ENCODE measurements around the gene ANKS1B. TPM values are rescaled to one million over a fixed set of nuclear protein-coding genes. Genes with fewer than 3 reads are reported as not detected.

ANKS1B gene
- total RNA-seq, 1 experiment from 2014 or later = 2.4 TPM

- H3K4me1 ChIP-seq = no peaks in the 10 kb centered on the region
- no peaks in the 10 kb centered on the region for H3K9me3 ChIP-seq (replicated peaks)
Observed at GRCh38 chr12:99528478-99528877, 456.3 kb downstream of the ANKS1B start.

DNA sequence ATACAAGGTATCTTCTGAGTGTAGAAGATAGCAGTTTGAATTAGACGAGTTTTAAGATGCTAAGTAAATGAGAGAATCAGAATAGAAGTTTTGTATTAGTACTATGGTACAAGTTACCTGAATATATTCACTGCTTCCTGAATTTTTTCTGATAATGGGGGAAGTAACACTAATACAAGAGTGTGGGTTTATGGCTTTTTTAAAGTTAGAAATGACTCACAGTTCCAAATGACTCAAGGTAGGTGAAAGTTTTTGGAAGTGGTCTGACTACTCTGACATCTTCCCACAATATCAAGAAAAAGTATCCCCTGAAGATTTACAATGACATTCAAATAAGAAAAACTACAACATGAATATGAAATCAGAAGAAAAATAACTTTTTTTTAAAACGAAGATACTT, 460.9 kb downstream of the ANKS1B start:
- H3K4me3 ChIP-seq = no peak overlapping the region
- H3K27ac ChIP-seq = no peak overlapping the region
- no peak for DNase-seq

More at GRCh38 chr12:99528478-99528877, 456.3 kb downstream of the ANKS1B start:
- H3K36me3 ChIP-seq = no peaks in the 10 kb centered on the region
- no peaks in the 10 kb centered on the region for H3K27me3 ChIP-seq
- DNase-seq = no peak
- H3K27ac ChIP-seq = no peak overlapping the region
- H3K4me3 ChIP-seq = no peak overlapping the region

GRCh38 chr12:99522456-99522855, 462.3 kb downstream of the ANKS1B start:
- H3K4me3 ChIP-seq = no peak overlapping the region
- H3K36me3 ChIP-seq = no peaks in the 10 kb centered on the region
- no peaks in the 10 kb centered on the region for H3K4me1 ChIP-seq
- H3K27me3 ChIP-seq = no peaks in the 10 kb centered on the region
- DNase-seq = no peak
- H3K27ac ChIP-seq = no peak overlapping the region
- no peaks in the 10 kb centered on the region for H3K9me3 ChIP-seq (replicated peaks)

More for the DNA sequence above, 460.9 kb downstream of the ANKS1B start:
- no peaks in the 10 kb centered on the region for H3K9me3 ChIP-seq (replicated peaks)
- H3K27me3 ChIP-seq = no peaks in the 10 kb centered on the region
- no peaks in the 10 kb centered on the region for H3K36me3 ChIP-seq
- H3K4me1 ChIP-seq = no peaks in the 10 kb centered on the region

DNA sequence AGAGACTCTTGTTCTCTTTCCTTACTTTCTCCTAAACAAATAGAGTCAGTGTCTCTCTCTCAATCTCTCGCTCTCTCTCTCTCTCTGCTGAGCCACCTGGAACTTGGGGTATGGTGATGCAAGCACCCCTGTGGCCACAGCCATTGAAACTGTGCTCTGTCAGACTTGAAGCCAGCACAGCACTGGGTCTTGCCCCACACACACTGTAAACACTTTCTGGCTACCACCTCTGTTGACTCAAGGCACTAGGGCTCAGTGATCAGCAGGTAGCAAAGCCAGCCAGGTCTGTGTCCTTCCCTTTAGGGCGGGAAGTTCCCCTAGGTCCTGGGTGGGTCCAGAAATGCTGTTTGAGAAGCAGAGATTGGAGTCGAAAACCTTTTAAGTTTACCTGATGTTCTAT, 463.1 kb downstream of the ANKS1B start:
- Histone ChIP-seq H3K9me3 (replicated peaks) (no peaks in the 10 kb centered on the region), H3K4me3 (no peak overlapping the region), H3K27me3 (no peaks in the 10 kb centered on the region), H3K4me1 (no peaks in the 10 kb centered on the region), H3K36me3 (no peaks in the 10 kb centered on the region), H3K27ac (no peak overlapping the region)
- no peak for DNase-seq

DNA sequence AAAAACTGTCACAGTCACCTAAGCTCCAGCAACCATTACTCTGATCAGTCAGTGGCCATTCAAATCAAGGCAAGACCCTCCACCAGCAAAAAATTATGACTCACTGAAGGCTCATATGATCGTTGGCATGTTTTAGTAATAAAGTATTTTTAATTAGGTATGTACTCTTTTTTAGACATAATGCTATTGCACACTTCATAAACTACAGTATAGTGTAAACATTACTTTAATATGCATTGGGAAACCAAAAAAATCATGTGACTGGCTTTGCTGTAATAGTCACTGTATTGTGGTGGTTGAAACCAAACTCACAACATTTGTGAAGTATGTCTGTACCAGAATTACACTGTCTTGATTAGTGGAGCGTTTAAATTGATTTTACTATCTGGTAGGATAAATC, 471.7 kb downstream of the ANKS1B start:
- H3K27ac ChIP-seq = no peak overlapping the region
- H3K36me3 ChIP-seq = no peaks in the 10 kb centered on the region
- DNase-seq = no peak
- no peaks in the 10 kb centered on the region for H3K4me1 ChIP-seq
- no peaks in the 10 kb centered on the region for H3K27me3 ChIP-seq
- H3K9me3 ChIP-seq (replicated peaks) = no peaks in the 10 kb centered on the region
- no peak overlapping the region for H3K4me3 ChIP-seq

- Histone ChIP-seq H3K36me3 (no peaks in the 10 kb centered on the region), H3K27me3 (no peaks in the 10 kb centered on the region)
Observed at GRCh38 chr12:99505805-99506204, 478.9 kb downstream of the ANKS1B start.

DNA sequence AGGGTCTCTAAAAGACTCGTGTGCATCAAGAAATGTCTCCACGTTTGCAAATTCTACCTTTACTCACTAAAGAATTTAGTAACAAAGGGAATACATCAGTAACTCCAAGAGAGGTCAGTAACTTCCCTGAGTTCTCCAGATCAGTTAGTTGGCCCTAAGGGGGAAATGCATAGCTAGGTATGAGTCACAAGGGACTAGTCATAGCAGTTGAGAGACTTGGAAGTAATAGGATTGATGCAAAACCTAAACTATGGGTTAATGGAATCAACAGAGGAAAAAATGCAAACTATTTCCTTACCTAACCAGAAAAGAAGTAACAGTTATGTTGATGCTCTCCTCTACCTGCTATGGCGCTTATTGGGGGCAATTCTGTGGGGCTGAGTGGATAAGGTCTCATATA, 486.0 kb downstream of the ANKS1B start:
- H3K36me3 ChIP-seq = no peaks in the 10 kb centered on the region
- H3K27me3 ChIP-seq = no peaks in the 10 kb centered on the region
- no peaks in the 10 kb centered on the region for H3K4me1 ChIP-seq
- no peak overlapping the region for H3K27ac ChIP-seq
- no peak for DNase-seq
- H3K4me3 ChIP-seq = no peak overlapping the region
- no peaks in the 10 kb centered on the region for H3K9me3 ChIP-seq (replicated peaks)

More at GRCh38 chr12:99505805-99506204, 478.9 kb downstream of the ANKS1B start:
- Histone ChIP-seq H3K4me3 (no peak overlapping the region), H3K4me1 (no peaks in the 10 kb centered on the region), H3K9me3 (replicated peaks) (no peaks in the 10 kb centered on the region), H3K27ac (no peak overlapping the region)
- no peak for DNase-seq

- no peaks in the 10 kb centered on the region for H3K27me3 ChIP-seq
- no peak for DNase-seq
Observed at GRCh38 chr12:99495799-99496198, 488.9 kb downstream of the ANKS1B start.

DNA sequence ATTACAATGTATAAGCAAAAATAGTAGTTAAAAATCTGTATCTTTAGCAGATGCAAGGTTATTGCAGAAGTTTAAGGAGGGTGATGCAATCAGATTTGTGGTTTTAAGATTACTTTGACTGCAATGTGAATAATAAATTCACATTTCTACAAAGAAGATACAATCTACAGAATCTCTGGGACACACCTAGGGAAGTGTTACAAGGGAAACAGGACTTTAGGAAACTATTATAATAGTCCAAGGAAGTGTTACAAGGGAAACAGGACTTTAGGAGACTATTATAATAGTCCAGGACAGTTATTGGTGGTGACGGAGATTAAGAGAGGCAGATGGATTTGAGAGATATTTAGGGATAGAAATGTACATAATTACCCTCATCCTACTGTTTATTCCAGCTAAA, 491.5 kb downstream of the ANKS1B start:
- Histone ChIP-seq H3K27ac (no peak overlapping the region), H3K27me3 (no peaks in the 10 kb centered on the region), H3K9me3 (replicated peaks) (no peaks in the 10 kb centered on the region), H3K4me3 (no peak overlapping the region), H3K4me1 (no peaks in the 10 kb centered on the region), H3K36me3 (no peaks in the 10 kb centered on the region)
- DNase-seq = no peak

More at GRCh38 chr12:99495799-99496198, 488.9 kb downstream of the ANKS1B start:
- Histone ChIP-seq H3K9me3 (replicated peaks) (no peaks in the 10 kb centered on the region), H3K4me3 (no peak overlapping the region), H3K36me3 (no peaks in the 10 kb centered on the region), H3K4me1 (no peaks in the 10 kb centered on the region), H3K27ac (no peak overlapping the region)

GRCh38 chr12:99486277-99486676, 498.5 kb downstream of the ANKS1B start:
- H3K9me3 ChIP-seq (replicated peaks) = no peaks in the 10 kb centered on the region
- H3K36me3 ChIP-seq = no peaks in the 10 kb centered on the region
- H3K27ac ChIP-seq = no peak overlapping the region
- DNase-seq = no peak
- no peaks in the 10 kb centered on the region for H3K27me3 ChIP-seq
- no peaks in the 10 kb centered on the region for H3K4me1 ChIP-seq
- H3K4me3 ChIP-seq = no peak overlapping the region

DNA sequence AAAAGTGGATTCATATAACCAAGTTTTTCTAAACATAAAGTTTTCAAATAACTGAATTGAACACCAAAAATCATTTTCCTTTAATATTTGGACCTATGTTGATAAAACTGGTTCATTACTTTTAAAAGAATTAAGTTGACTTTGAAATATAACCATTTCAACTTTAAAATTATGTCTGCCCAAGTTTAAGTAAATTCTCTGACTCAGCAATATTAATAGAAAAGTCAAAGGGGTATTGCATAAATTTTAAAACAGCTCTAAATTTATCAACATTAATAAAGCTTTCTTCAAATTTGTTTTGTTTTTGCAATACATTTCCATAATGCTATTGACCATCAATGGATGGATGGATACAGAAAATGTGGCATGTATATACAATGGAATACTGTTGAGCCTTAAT, 505.6 kb downstream of the ANKS1B start:
- Histone ChIP-seq H3K27ac (no peak overlapping the region), H3K36me3 (no peaks in the 10 kb centered on the region)

DNA sequence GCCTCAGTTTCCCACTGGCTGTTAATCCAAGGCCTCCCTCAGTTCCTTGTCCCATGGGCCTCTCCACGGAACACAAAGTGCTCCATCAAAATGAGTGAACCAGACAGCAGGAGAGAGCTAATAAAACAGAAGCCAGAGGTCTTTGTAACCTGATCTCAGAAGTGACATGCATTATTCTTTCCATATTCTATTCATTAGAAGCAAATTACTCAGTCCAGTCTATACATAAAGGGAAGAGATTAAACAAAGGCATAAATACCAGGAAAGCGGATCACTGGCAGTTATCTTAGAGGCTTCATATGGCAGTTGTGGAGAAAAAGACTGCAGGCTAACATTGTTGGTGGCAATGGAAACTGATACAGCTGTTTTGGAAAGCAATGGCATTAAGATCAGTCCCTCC, 507.8 kb downstream of the ANKS1B start:
- no peaks in the 10 kb centered on the region for H3K9me3 ChIP-seq (replicated peaks)
- no peaks in the 10 kb centered on the region for H3K36me3 ChIP-seq
- no peaks in the 10 kb centered on the region for H3K4me1 ChIP-seq
- H3K27me3 ChIP-seq = no peaks in the 10 kb centered on the region
- H3K4me3 ChIP-seq = no peak overlapping the region
- DNase-seq = peak in 1 of 2 experiments; percentile 11
- no peak overlapping the region for H3K27ac ChIP-seq

More for the DNA sequence above, 505.6 kb downstream of the ANKS1B start:
- Histone ChIP-seq H3K4me3 (no peak overlapping the region), H3K9me3 (replicated peaks) (no peaks in the 10 kb centered on the region), H3K27me3 (no peaks in the 10 kb centered on the region), H3K4me1 (no peaks in the 10 kb centered on the region)
- DNase-seq = no peak

DNA sequence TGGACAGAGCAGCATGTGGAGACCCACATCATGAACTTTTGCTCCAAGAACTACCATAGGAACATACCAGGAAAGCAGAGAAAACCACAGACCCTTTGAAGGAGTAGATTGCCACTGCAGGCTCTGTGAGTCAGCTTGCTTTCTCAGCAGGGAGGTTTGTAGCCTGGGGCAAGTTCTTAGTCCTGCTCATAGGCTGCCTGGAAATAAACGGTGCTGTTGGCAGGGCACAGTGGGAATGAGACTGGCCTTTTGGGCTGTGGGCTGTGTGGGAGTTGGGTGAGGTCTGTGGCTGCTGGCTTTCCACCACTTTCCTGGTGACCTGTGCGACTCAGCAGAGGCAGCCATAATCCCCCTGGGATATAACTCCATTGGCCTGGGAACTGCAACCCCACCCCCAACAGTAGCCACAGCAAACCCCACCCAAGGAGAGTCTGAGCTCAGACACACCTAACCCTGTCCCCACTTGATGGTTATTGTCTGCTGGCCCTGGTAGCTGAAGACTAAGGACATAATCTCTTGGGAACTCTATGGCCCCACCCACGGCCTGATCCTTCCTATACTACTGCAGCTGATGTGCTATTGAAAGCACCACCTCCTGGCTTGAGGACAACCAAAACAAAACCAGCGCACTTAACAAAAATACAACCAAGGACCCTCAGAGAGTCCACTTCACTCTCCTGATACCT, 529.2 kb downstream of the ANKS1B start:
- no peaks in the 10 kb centered on the region for H3K9me3 ChIP-seq (replicated peaks)
- DNase-seq = peak; percentile 16 to 26
- no peaks in the 10 kb centered on the region for H3K4me1 ChIP-seq
- no peaks in the 10 kb centered on the region for H3K36me3 ChIP-seq
- no peaks in the 10 kb centered on the region for H3K27me3 ChIP-seq
- no peak overlapping the region for H3K27ac ChIP-seq
- H3K4me3 ChIP-seq = no peak overlapping the region

GRCh38 chr12:99454539-99455172, 530.1 kb downstream of the ANKS1B start:
- DNase-seq = no peak
- Histone ChIP-seq H3K4me1 (no peaks in the 10 kb centered on the region), H3K4me3 (no peak overlapping the region)

DNA sequence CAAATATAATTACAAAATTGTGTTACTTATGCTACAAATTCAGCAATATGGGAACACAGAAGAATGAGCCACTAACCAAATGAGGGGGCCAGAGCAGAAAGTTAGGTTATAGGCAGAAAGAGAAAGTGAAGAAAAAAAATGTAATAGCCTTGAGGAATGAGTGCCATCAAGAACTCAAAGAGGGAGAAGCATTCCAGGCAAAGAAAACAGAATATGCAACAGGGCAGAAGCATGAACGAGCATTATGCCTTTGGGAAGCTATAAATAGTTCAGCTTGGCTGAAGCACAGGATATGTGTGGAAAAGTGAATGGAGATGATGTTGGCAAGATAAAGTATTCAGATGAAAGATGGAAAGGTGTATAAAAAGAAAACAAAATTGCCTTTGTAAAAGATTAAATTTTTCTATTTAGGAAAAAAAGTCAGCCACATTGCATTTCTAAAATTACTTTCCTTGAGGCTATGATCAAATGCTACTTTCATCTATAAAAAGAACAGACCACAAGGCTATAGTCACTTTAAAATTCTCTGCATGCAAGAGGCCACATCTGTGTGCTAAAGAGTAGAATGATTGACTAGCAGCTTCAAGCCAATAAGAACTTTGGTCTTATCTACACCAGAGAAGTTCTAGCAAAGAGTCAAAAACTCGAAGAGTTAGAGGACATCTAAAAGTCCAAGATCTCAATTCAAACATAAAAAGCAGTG, 530.7 kb downstream of the ANKS1B start:
- Histone ChIP-seq H3K4me1 (no peaks in the 10 kb centered on the region), H3K27me3 (no peaks in the 10 kb centered on the region), H3K4me3 (no peak overlapping the region), H3K9me3 (replicated peaks) (no peaks in the 10 kb centered on the region), H3K27ac (no peak overlapping the region), H3K36me3 (no peaks in the 10 kb centered on the region)
- DNase-seq = no peak

More at GRCh38 chr12:99454539-99455172, 530.1 kb downstream of the ANKS1B start:
- H3K9me3 ChIP-seq (replicated peaks) = no peaks in the 10 kb centered on the region
- no peaks in the 10 kb centered on the region for H3K27me3 ChIP-seq
- H3K36me3 ChIP-seq = no peaks in the 10 kb centered on the region
- H3K27ac ChIP-seq = no peak overlapping the region

All from SJCRH30 (cell line).